Endothelial cell of umbilical vein (primary cell): ENCODE data around the gene PHACTR1.

Experiments
- GATA2 ChIP-seq: IDR thresholded peaks from 2 replicates; pipeline ENCODE4 v1.7.0; 2011; ENCODE audit warnings: low read depth, mild to moderate bottlenecking, moderate library complexity, mixed read lengths, low read length; ENCODE audit not compliant: insufficient read length, insufficient read depth
- POLR2AphosphoS5 ChIP-seq: IDR thresholded peaks from 2 replicates; pipeline ENCODE4 v1.6.1; 2012; ENCODE audit warnings: low read depth, mild to moderate bottlenecking, control low read depth, low read length, moderate library complexity; ENCODE audit not compliant: insufficient read depth
- TF ChIP-seq, protein P1 (sequence below), 2 donors: IDR thresholded peaks; 1 replicate in 1 of 2; 2 replicates in 1 of 2; pipeline ENCODE4 v1.5.1; 2011; ENCODE audit warnings: low read length in 2 of 2, mild to moderate bottlenecking in 2 of 2, moderate library complexity in 2 of 2, control low read depth in 1 of 2, inconsistent platforms in 1 of 2, low read depth in 1 of 2; ENCODE audit not compliant: insufficient read depth in 1 of 2; ENCODE audit errors: extremely low read depth in 1 of 2

DNA sequence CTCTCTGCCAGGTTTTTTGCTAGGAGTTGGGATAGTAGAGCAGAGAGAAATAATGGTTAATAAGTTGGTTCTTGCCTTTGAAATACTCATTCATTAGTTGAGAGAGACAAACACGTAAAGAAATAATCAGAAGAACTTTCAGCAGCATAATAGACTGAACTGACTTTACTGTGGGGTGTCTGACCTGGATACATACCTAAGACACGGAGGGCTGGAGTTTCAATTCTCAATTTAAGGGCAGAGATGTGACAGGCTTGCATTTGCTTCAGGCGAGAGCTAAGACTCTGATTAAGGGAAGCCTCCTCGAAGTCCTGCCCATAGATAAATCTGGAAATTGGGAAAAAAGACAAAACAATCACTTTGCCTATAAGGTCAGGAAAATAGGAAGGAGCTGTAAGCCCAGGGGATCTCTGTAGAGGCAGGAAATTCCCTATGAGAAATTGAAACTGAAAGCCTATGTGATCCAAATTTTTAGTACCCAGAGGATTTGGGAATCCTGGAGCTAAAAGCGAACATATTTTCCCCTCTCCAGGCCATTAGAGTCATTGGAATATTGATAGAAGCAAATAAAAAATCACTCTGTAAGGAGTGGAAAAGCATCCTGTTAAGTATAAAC is 276.8 kb downstream of the PHACTR1 start:
- TF ChIP-seq, protein P1, sequence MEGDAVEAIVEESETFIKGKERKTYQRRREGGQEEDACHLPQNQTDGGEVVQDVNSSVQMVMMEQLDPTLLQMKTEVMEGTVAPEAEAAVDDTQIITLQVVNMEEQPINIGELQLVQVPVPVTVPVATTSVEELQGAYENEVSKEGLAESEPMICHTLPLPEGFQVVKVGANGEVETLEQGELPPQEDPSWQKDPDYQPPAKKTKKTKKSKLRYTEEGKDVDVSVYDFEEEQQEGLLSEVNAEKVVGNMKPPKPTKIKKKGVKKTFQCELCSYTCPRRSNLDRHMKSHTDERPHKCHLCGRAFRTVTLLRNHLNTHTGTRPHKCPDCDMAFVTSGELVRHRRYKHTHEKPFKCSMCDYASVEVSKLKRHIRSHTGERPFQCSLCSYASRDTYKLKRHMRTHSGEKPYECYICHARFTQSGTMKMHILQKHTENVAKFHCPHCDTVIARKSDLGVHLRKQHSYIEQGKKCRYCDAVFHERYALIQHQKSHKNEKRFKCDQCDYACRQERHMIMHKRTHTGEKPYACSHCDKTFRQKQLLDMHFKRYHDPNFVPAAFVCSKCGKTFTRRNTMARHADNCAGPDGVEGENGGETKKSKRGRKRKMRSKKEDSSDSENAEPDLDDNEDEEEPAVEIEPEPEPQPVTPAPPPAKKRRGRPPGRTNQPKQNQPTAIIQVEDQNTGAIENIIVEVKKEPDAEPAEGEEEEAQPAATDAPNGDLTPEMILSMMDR (IDR thresholded peaks at IDR 0.05; ENCODE audit: extremely low read depth in 1 of 2, insufficient read depth in 1 of 2, low read depth in 1 of 2, low read length in 2 of 2), result no peak
- TF ChIP-seq POLR2AphosphoS5 (no peak), GATA2 (no peak)
